ENCODE measurements around the gene HLA-DRB5.

DNA sequence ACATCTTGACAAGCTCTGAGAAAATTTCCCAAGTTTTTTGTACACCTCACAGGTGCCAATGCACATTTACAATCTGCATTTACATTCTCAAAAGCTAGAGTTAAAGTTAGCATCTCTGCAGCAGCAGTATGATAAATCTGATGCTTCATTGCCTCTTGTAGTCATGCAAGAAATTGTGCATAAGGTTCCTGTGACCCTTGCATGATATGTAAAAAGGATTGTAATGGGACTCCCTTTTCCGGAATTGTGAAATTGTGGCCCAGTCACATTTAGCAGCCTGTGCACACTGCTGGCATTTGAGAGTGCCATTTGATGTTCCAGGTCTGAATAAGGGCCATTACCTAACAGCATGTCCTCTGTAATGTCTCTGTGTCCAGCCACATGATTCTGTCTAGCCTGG is 35.4 kb upstream of the HLA-DRB5 start:
- TF ChIP-seq, protein P1, sequence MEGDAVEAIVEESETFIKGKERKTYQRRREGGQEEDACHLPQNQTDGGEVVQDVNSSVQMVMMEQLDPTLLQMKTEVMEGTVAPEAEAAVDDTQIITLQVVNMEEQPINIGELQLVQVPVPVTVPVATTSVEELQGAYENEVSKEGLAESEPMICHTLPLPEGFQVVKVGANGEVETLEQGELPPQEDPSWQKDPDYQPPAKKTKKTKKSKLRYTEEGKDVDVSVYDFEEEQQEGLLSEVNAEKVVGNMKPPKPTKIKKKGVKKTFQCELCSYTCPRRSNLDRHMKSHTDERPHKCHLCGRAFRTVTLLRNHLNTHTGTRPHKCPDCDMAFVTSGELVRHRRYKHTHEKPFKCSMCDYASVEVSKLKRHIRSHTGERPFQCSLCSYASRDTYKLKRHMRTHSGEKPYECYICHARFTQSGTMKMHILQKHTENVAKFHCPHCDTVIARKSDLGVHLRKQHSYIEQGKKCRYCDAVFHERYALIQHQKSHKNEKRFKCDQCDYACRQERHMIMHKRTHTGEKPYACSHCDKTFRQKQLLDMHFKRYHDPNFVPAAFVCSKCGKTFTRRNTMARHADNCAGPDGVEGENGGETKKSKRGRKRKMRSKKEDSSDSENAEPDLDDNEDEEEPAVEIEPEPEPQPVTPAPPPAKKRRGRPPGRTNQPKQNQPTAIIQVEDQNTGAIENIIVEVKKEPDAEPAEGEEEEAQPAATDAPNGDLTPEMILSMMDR (IDR thresholded peaks at IDR 0.05; ENCODE audit: low read depth, low read length) = no peak
- TF ChIP-seq POLR2A (IDR thresholded peaks at IDR 0.05; ENCODE audit: extremely low read depth, insufficient read length) = no peak
